ENCODE data around the gene C2CD2.

C2CD2 gene

GRCh38 chr21:41875086-41875485, 78.7 kb downstream of the C2CD2 start:
- H3K9me3 ChIP-seq (ENCODE audit: low read length): no peaks in the 10 kb centered on the region
- H3K4me2 ChIP-seq (ENCODE audit: low read length): peak overlapping the region; percentile 85
- no peaks in the 10 kb centered on the region for H3K9me2 ChIP-seq (ENCODE audit: low read depth, low read length)
- peaks cover 90% of the 10 kb centered on the region for H3K4me1 ChIP-seq (ENCODE audit: insufficient read depth, low read length, severe bottlenecking)
- no peaks in the 10 kb centered on the region for H4K20me1 ChIP-seq (ENCODE audit: insufficient read depth, low read length)
- no peaks in the 10 kb centered on the region for H3K36me3 ChIP-seq (ENCODE audit: insufficient read depth, low read length)
- H3K4me3 ChIP-seq (ENCODE audit: low read depth, low read length, poor library complexity, severe bottlenecking): peak overlapping the region; percentile 91
- TF ChIP-seq CTCF (IDR thresholded peaks at IDR 0.05; ENCODE audit: low read length): no peak
- peaks cover 5% of the 10 kb centered on the region; the same call in 1 of the 2 replicates for H3F3A ChIP-seq (ENCODE audit: insufficient read depth, low read length)
- no peak overlapping the region for H2AFZ ChIP-seq (ENCODE audit: low read length)
- no peaks in the 10 kb centered on the region for H3K27me3 ChIP-seq (ENCODE audit: insufficient read depth, low read length)
- H3K79me2 ChIP-seq (ENCODE audit: insufficient read depth, low read length): no peaks in the 10 kb centered on the region
- peak overlapping the region; percentile 99 for H3K9ac ChIP-seq (ENCODE audit: low read length)
- peak overlapping the region; percentile 100 for H3K27ac ChIP-seq (ENCODE audit: low read depth, low read length, poor library complexity, severe bottlenecking)

- H3K9ac ChIP-seq (ENCODE audit: low read length): peak overlapping the region; percentile 99
- TF ChIP-seq CTCF (IDR thresholded peaks at IDR 0.05; ENCODE audit: low read length) (no peak), EZH2 (IDR thresholded peaks at IDR 0.05; ENCODE audit: borderline replicate concordance, low read length) (no peak)
- H4K20me1 ChIP-seq (ENCODE audit: insufficient read depth, low read length): no peaks in the 10 kb centered on the region
Observed at GRCh38 chr21:41874611-41875010, 79.2 kb downstream of the C2CD2 start.

GRCh38 chr21:41873426-41873825, 80.4 kb downstream of the C2CD2 start:
- H3K9me2 ChIP-seq (ENCODE audit: low read depth, low read length): no peaks in the 10 kb centered on the region
- H4K20me1 ChIP-seq (ENCODE audit: insufficient read depth, low read length): no peaks in the 10 kb centered on the region
- peak overlapping the region; percentile 45 for H3K4me2 ChIP-seq (ENCODE audit: low read length)
- no peaks in the 10 kb centered on the region for H3K36me3 ChIP-seq (ENCODE audit: insufficient read depth, low read length)
- H3K9ac ChIP-seq (ENCODE audit: low read length): peak overlapping the region; percentile 91
- H2AFZ ChIP-seq (ENCODE audit: low read length): no peak overlapping the region
- H3F3A ChIP-seq (ENCODE audit: insufficient read depth, low read length): peaks cover 8% of the 10 kb centered on the region; the same call in 1 of the 2 replicates
- no peaks in the 10 kb centered on the region for H3K27me3 ChIP-seq (ENCODE audit: insufficient read depth, low read length)
- TF ChIP-seq EZH2 (IDR thresholded peaks at IDR 0.05; ENCODE audit: borderline replicate concordance, low read length) (no peak), CTCF (IDR thresholded peaks at IDR 0.05; ENCODE audit: low read length) (no peak)
- peak overlapping the region; percentile 100 for H3K27ac ChIP-seq (ENCODE audit: low read depth, low read length, poor library complexity, severe bottlenecking)
- no peaks in the 10 kb centered on the region for H3K9me3 ChIP-seq (ENCODE audit: low read length)
- peak overlapping the region; percentile 13 for H3K4me3 ChIP-seq (ENCODE audit: low read depth, low read length, poor library complexity, severe bottlenecking)
- H3K79me2 ChIP-seq (ENCODE audit: insufficient read depth, low read length): no peaks in the 10 kb centered on the region
- H3K4me1 ChIP-seq (ENCODE audit: insufficient read depth, low read length, severe bottlenecking): peaks cover 100% of the 10 kb centered on the region

More at GRCh38 chr21:41874611-41875010, 79.2 kb downstream of the C2CD2 start:
- peak overlapping the region; percentile 91 for H3K4me3 ChIP-seq (ENCODE audit: low read depth, low read length, poor library complexity, severe bottlenecking)
- H3K9me3 ChIP-seq (ENCODE audit: low read length): no peaks in the 10 kb centered on the region
- H3K4me2 ChIP-seq (ENCODE audit: low read length): peak overlapping the region; percentile 85
- peaks cover 90% of the 10 kb centered on the region for H3K4me1 ChIP-seq (ENCODE audit: insufficient read depth, low read length, severe bottlenecking)
- peaks cover 5% of the 10 kb centered on the region; the same call in 1 of the 2 replicates for H3F3A ChIP-seq (ENCODE audit: insufficient read depth, low read length)
- no peaks in the 10 kb centered on the region for H3K27me3 ChIP-seq (ENCODE audit: insufficient read depth, low read length)
- no peak overlapping the region for H2AFZ ChIP-seq (ENCODE audit: low read length)
- H3K36me3 ChIP-seq (ENCODE audit: insufficient read depth, low read length): no peaks in the 10 kb centered on the region
- no peaks in the 10 kb centered on the region for H3K79me2 ChIP-seq (ENCODE audit: insufficient read depth, low read length)
- no peaks in the 10 kb centered on the region for H3K9me2 ChIP-seq (ENCODE audit: low read depth, low read length)
- peak overlapping the region; percentile 100 for H3K27ac ChIP-seq (ENCODE audit: low read depth, low read length, poor library complexity, severe bottlenecking)
